Measurements from ENCODE around the gene SIK3.

Gene SIK3

GRCh38 chr11:116939499-116939898 lies 158.7 kb downstream of the SIK3 start:
- no peak for TF ChIP-seq CTCF (IDR thresholded peaks at IDR 0.05; ENCODE audit: low read depth, low read length)
- no peak overlapping the region for H3K4me3 ChIP-seq (ENCODE audit: low read depth, low read length)

DNA sequence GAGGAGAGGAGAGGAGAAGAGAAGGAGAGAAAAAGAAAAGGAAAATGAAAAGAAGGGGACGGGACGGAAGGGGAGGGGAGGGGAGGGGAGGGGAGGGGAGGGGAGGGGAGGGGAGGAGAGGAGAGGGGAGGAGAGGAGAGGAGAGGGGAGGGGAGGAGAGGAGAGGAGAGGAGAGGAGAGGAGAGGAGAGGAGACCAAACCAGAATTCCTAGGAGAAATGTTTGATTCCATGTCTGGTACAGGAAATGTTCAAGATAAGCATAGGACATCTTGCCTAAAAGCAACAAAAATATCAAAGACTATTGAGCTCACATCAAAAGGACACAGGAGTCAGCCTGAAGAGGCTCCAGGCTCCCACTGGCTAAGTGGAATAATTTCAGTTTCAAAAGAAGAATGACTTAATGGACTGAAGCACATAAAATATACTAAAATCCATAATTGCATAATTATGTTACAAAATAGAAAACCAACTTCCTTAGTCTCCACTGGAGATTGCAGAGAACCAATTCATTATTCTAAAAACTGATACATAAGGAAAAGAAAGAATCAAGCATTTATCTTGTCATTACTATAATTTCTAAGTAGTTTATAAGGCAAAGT lies 159.7 kb downstream of the SIK3 start:
- H3K4me3 ChIP-seq (ENCODE audit: low read depth, low read length), result no peak overlapping the region
- TF ChIP-seq CTCF (IDR thresholded peaks at IDR 0.05; ENCODE audit: low read depth, low read length), result no peak

GRCh38 chr11:116936754-116937446 lies 161.3 kb downstream of the SIK3 start:
- no peak overlapping the region for H3K4me3 ChIP-seq (ENCODE audit: low read depth, low read length)
- TF ChIP-seq CTCF (IDR thresholded peaks at IDR 0.05; ENCODE audit: low read depth, low read length), result no peak

DNA sequence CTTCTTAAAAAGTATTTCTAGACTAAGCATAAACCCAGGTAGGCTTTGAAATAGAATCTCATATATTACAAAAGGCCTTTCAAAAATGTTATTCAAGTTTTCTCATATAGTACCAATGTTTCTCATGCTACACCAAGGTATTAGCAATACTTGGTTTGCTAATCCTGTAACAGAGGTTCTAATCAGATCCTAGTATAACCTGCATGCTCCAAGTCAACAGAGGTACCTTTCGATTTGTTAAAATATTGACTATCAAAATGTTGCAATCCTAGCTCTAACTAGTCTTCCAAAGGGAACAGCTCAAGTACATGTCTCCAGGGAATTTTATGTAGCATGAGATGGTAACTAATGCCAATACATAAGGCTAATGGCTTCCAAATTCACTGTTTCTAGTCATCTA lies 162.7 kb downstream of the SIK3 start:
- TF ChIP-seq CTCF (IDR thresholded peaks at IDR 0.05; ENCODE audit: low read depth, low read length), result no peak
- no peak overlapping the region for H3K4me3 ChIP-seq (ENCODE audit: low read depth, low read length)

GRCh38 chr11:116935089-116935488 lies 163.1 kb downstream of the SIK3 start:
- no peak for TF ChIP-seq CTCF (IDR thresholded peaks at IDR 0.05; ENCODE audit: low read depth, low read length)
- no peak overlapping the region for H3K4me3 ChIP-seq (ENCODE audit: low read depth, low read length)

DNA sequence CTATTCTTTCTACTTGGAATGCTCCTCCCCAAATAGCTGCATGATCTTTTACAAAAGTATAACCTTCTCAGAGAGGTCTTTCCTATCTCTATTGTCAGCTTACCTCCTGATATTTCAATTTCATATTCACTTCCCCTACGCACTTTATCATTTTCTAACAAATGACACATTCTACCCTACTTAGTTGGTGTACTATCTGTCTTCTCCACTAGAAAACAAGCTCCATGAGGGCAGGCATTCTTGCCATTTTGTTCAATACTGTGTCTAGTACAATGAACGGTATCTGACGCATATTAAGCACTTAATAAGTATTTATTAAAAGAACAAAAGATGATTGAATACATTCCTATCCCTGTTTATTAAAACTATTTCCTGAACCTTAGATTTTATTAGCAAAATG lies 164.3 kb downstream of the SIK3 start:
- TF ChIP-seq CTCF (IDR thresholded peaks at IDR 0.05; ENCODE audit: low read depth, low read length), result no peak
- no peak overlapping the region for H3K4me3 ChIP-seq (ENCODE audit: low read depth, low read length)

DNA sequence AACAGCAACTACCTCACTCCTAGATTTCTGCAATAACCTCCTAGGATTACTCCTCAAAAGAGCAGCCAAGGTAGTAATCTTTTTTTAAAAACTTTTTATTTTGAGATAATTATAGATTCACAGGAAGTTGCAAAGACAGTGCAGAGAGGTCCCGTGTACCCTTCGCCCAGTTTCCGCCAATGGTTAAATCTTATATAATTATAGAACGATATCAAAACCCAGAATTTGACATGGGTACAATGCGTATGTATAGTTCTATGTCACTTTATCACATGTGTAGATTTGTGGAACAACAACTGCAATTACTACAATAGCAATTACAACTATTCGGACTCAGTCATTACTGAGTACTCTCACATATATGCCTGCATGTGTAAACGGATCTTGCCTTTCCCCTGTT lies 166.0 kb downstream of the SIK3 start:
- TF ChIP-seq CTCF (IDR thresholded peaks at IDR 0.05; ENCODE audit: low read depth, low read length), result no peak
- H3K4me3 ChIP-seq (ENCODE audit: low read depth, low read length), result no peak overlapping the region

All from WI38 (cell line).